Pancreas (tissue), 10 donors: Measurements from ENCODE around the gene FNDC3B. TPM values are rescaled to one million over a fixed set of nuclear protein-coding genes. Genes with fewer than 3 reads are reported as not detected.
A peak's percentile ranks its signal among the peaks of the same experiment; 100 is the strongest.

Experiments used
- ATAC-seq, 4 donors: fragments of 200-7000 bp; cut with Tn5 transposase; one replicate each; pipeline versions ENCODE4 v1.8.0 to v1.9.1; 2020; ENCODE audit warnings: mild to moderate bottlenecking in 4 of 4, moderate library complexity in 4 of 4
- DNase-seq, 6 donors: peaks; one replicate each; pipeline ENCODE4 v3.0.0-alpha.2; 2020
- FAIRE-seq: peaks from 2 replicates; lab custom pipeline; 2012; peaks lifted over from hg19 to GRCh38; lab: Jason Lieb, UNC
- H3K27ac ChIP-seq, 4 donors: fragments of 200-600 bp; sonication (generic); 1 replicate in 3 of 4; 2 replicates in 1 of 4; pipeline versions ENCODE4 v1.5.0 to v1.8.0; 2020
- H3K27me3 ChIP-seq, 4 donors: fragments of 200-600 bp; one replicate each; pipeline ENCODE4 v1.8.0; 2021
- H3K36me3 ChIP-seq, 3 donors: fragments of 200-600 bp; sonication (generic) in 1 of 3; one replicate each; pipeline versions ENCODE4 v1.5.0 to v1.8.0; 2020 to 2021
- H3K4me1 ChIP-seq, 3 donors: fragments of 200-600 bp; one replicate each; pipeline ENCODE4 v1.8.0; 2021
- H3K4me3 ChIP-seq, 4 donors: fragments of 200-600 bp; sonication (generic) in 2 of 4; one replicate each; pipeline versions ENCODE4 v1.5.0 to v1.8.0; 2020 to 2021
- H3K9me3 ChIP-seq, 4 donors: fragments of 200-600 bp; one replicate each; pipeline ENCODE4 v1.8.0; 2021
- WGBS, 2 donors: extraction: QIAGEN DNeasy Blood & Tissue Kit; methylation state at CpG; one replicate each; pipeline ENCODE4 v1.1.7; 2013; 5-methylcytosine and 5-hydroxymethylcytosine counted together
- intact Hi-C, 3 donors: fragments of 100-400 bp; cut with DNase I; formaldehyde crosslinking; loops; one replicate each; pipeline versions ENCODE4 v1.11.1 to v1.14.2; 2022
- polyA plus RNA-seq, 2 donors: library from polyadenylated mRNA; stranded (reverse); fragments of 200-250 nt; gene quantifications; one replicate each; pipeline ENCODE4 v1.2.3, GENCODE V29; 2013
- total RNA-seq, 6 donors: library from RNA; stranded (reverse); fragmentation: NEBNext Ultra II Directional in 4 of 6; extraction: Animal tissue kit (Norgen Biotek cat#: 25700) in 4 of 6; gene quantifications; one replicate each; pipeline versions ENCODE4 v1.2.1 to v1.2.4, GENCODE V29; 2021 to 2023
- TF ChIP-seq, protein P1 (sequence below), 4 donors: fragments of 200-600 bp; sonication (generic) in 3 of 4; IDR thresholded peaks; one replicate each; pipeline versions ENCODE4 v1.5.0 to v1.8.0; 2021; ENCODE audit warnings: antibody characterized with exemption in 4 of 4
- donor health status: healthy with polysubstance abuse.
- donor health status: DM: no; HTN: no; CAD: no; lungs with moderate emphysema.
- donor health status: DM: no; HTN: no; CAD: no.
- donor health status: control.
- donor health status: control.
- donor health status: Bipolar disorder and iron deficiency.
- donor health status: DM: yes; HTN: yes; CAD: no.
- donor health status: DM: no; HTN: no; CAD: no.
- donor health status: DM: no; HTN: no; CAD: no.
- donor health status: DM: yes; HTN: yes; CAD: no.

Gene FNDC3B
- total and polyA plus RNA-seq, 8 donors = 9.3 to 126 (median 73.2) TPM

- Histone ChIP-seq H3K9me3 (no peaks in the 10 kb centered on the region), H3K36me3 (no peaks in the 10 kb centered on the region), H3K27ac (peak overlapping the region in 2 of 4 donors; percentile 4 to 80), H3K4me1 (peaks cover 61 to 87% (median 62%) of the 10 kb centered on the region in 3 donors), H3K4me3 (no peak overlapping the region), H3K27me3 (no peaks in the 10 kb centered on the region)
- intact Hi-C loops = no loop called here
- DNase-seq = no peak
- 65 to 73% methylated on average over 3 of the region's 3 CpGs for WGBS, 2 donors
- TF ChIP-seq, protein P1, sequence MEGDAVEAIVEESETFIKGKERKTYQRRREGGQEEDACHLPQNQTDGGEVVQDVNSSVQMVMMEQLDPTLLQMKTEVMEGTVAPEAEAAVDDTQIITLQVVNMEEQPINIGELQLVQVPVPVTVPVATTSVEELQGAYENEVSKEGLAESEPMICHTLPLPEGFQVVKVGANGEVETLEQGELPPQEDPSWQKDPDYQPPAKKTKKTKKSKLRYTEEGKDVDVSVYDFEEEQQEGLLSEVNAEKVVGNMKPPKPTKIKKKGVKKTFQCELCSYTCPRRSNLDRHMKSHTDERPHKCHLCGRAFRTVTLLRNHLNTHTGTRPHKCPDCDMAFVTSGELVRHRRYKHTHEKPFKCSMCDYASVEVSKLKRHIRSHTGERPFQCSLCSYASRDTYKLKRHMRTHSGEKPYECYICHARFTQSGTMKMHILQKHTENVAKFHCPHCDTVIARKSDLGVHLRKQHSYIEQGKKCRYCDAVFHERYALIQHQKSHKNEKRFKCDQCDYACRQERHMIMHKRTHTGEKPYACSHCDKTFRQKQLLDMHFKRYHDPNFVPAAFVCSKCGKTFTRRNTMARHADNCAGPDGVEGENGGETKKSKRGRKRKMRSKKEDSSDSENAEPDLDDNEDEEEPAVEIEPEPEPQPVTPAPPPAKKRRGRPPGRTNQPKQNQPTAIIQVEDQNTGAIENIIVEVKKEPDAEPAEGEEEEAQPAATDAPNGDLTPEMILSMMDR (IDR thresholded peaks at IDR 0.05) = no peak
- ATAC-seq = no peak
- FAIRE-seq = no peak
Measured at GRCh38 chr3:172062761-172063160, 23.4 kb downstream of the FNDC3B start.

DNA sequence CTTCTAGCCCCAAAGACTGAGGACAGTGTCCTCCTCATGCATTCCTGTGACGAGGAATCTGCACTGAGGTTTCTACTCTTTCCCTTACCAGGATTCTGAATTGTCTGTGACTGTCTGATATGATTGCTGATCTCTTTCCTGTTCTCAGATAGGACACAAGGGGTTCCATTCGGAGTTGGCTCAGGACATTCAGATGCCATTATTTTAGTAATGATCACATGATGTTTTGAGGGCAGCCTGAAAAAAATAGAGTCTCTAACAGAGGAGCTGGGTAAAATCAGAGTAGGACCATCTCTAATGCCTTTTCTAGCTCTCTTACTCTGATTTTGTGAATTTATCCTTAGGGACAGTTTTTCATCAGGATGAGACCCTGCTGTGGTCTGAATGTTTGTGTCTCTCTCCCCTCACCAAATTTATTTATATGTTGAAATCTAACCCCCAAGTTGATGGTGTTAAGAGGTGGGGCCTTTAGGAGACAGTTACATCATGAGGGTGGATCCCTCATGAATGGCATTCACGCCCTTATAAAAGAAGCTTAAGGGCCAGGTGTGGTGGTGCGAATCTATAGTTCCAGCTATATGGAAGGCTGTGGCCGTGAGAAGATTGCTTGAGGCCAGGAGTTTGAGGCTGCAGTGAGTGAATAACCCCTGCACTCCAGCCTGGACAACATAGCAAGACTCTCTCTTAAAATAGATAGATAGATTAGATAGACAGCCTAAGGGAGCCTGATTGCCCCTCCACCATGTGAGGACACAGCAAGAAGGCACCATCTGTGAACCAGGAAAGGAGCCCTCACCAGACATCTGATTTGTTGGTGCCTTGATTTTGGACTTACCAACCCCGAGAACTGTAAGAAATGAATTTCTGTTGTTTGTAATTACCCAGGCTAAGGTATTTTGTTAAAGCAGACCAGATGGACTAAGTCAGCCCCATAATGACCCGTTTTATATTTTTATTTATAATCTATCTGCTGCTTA lies 24.4 kb downstream of the FNDC3B start:
- TF ChIP-seq, protein P1 (IDR thresholded peaks at IDR 0.05) = no peak
- no peak for ATAC-seq
- Histone ChIP-seq H3K36me3 (no peaks in the 10 kb centered on the region), H3K9me3 (no peaks in the 10 kb centered on the region), H3K4me3 (no peak overlapping the region), H3K27me3 (no peaks in the 10 kb centered on the region), H3K4me1 (peaks cover 58 to 87% (median 60%) of the 10 kb centered on the region in 3 donors), H3K27ac (peak overlapping the region in 2 of 4 donors; percentile 80 to 88)
- WGBS, 2 donors = 76 to 80% methylated on average over 7 of the region's 7 CpGs
- intact Hi-C loops = no loop called here
- no peak for DNase-seq
- FAIRE-seq = no peak

DNA sequence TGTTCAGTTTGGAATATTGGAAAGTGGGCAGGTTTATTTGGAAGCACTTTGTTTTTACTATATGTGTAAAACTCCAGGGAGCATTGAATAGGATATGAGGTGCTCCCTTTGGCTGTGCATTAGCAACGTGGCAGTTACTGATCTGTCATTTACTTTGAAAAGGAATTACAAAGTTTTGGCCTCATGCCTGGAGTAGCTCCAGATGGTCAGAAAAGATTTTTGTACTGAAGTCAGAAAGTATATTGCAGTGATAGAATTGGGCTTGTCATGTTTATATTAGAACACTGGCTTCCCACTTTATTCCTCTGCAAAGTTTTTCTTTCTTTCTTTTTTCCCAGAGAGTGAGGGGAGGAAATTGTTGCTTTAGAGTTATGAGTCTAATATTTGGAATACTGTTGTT lies 26.1 kb downstream of the FNDC3B start:
- Histone ChIP-seq H3K4me3 (no peak overlapping the region), H3K27me3 (no peaks in the 10 kb centered on the region), H3K4me1 (peaks cover 53 to 87% (median 58%) of the 10 kb centered on the region in 3 donors), H3K9me3 (no peaks in the 10 kb centered on the region), H3K36me3 (no peaks in the 10 kb centered on the region), H3K27ac (peak overlapping the region in 3 of 4 donors; percentile 10 to 88 (median 85))
- 2 to 3% methylated on average over 1 of the region's 1 CpG for WGBS, 2 donors
- TF ChIP-seq, protein P1 (IDR thresholded peaks at IDR 0.05) = no peak
- peak in 1 of 6 donors; percentile 44 for DNase-seq
- peak; percentile 24 to 57 (median 46) for ATAC-seq
- FAIRE-seq = no peak
- intact Hi-C loops = no loop called here

- TF ChIP-seq, protein P1 (IDR thresholded peaks at IDR 0.05) = no peak
- Histone ChIP-seq H3K27ac (peak overlapping the region; percentile 10 to 88 (median 64)), H3K9me3 (no peaks in the 10 kb centered on the region), H3K4me1 (peaks cover 52 to 88% (median 57%) of the 10 kb centered on the region in 3 donors), H3K27me3 (no peaks in the 10 kb centered on the region), H3K4me3 (no peak overlapping the region), H3K36me3 (no peaks in the 10 kb centered on the region)
- FAIRE-seq (no peak), DNase-seq (peak in 2 of 6 donors; percentile 34 to 50), ATAC-seq (peak; percentile 71 to 85 (median 82))
- WGBS, 2 donors = 17 to 18% methylated on average over 7 of the region's 7 CpGs
- intact Hi-C loops = no loop called here
Measured at GRCh38 chr3:172065967-172066762, 26.8 kb downstream of the FNDC3B start.
